ENCODE data around the gene ARPP21.

Gene ARPP21

GRCh38 chr3:35653347-35653746 is 14.0 kb downstream of the ARPP21 start:
- Mint-ChIP-seq H3K9me3 (ENCODE audit: low read depth) (no peaks in the 10 kb centered on the region), H3K4me3 (no peak overlapping the region), H3K27me3 (no peaks in the 10 kb centered on the region), H3K27ac (no peak overlapping the region), H3K4me1 (ENCODE audit: low read depth) (no peaks in the 10 kb centered on the region), H3K36me3 (no peaks in the 10 kb centered on the region)

- H3K9me3 Mint-ChIP-seq (ENCODE audit: low read depth), result no peaks in the 10 kb centered on the region
- no peaks in the 10 kb centered on the region for H3K27me3 Mint-ChIP-seq
- H3K36me3 Mint-ChIP-seq, result no peaks in the 10 kb centered on the region
- H3K4me1 Mint-ChIP-seq (ENCODE audit: low read depth), result no peaks in the 10 kb centered on the region
- no peak overlapping the region for H3K27ac Mint-ChIP-seq
- H3K4me3 Mint-ChIP-seq, result no peak overlapping the region
Measured at GRCh38 chr3:35654476-35654875, 15.2 kb downstream of the ARPP21 start.

GRCh38 chr3:35658686-35659085 is 19.4 kb downstream of the ARPP21 start:
- H3K4me1 Mint-ChIP-seq (ENCODE audit: low read depth), result no peaks in the 10 kb centered on the region
- H3K36me3 Mint-ChIP-seq, result no peaks in the 10 kb centered on the region
- no peak overlapping the region for H3K27ac Mint-ChIP-seq
- no peaks in the 10 kb centered on the region for H3K9me3 Mint-ChIP-seq (ENCODE audit: low read depth)
- no peaks in the 10 kb centered on the region for H3K27me3 Mint-ChIP-seq
- H3K4me3 Mint-ChIP-seq, result no peak overlapping the region

GRCh38 chr3:35659768-35660167 is 20.4 kb downstream of the ARPP21 start:
- no peaks in the 10 kb centered on the region for H3K9me3 Mint-ChIP-seq (ENCODE audit: low read depth)
- no peak overlapping the region for H3K27ac Mint-ChIP-seq
- no peak overlapping the region for H3K4me3 Mint-ChIP-seq
- H3K36me3 Mint-ChIP-seq, result no peaks in the 10 kb centered on the region
- peaks cover 2% of the 10 kb centered on the region for H3K27me3 Mint-ChIP-seq
- no peaks in the 10 kb centered on the region for H3K4me1 Mint-ChIP-seq (ENCODE audit: low read depth)

- Mint-ChIP-seq H3K27me3 (peaks cover 2% of the 10 kb centered on the region), H3K36me3 (no peaks in the 10 kb centered on the region), H3K9me3 (ENCODE audit: low read depth) (no peaks in the 10 kb centered on the region), H3K4me3 (no peak overlapping the region), H3K27ac (no peak overlapping the region), H3K4me1 (ENCODE audit: low read depth) (no peaks in the 10 kb centered on the region)
Measured at GRCh38 chr3:35663471-35663870, 24.1 kb downstream of the ARPP21 start.

GRCh38 chr3:35664460-35664919 is 25.2 kb downstream of the ARPP21 start:
- no peak overlapping the region for H3K4me3 Mint-ChIP-seq
- no peaks in the 10 kb centered on the region for H3K9me3 Mint-ChIP-seq (ENCODE audit: low read depth)
- H3K27me3 Mint-ChIP-seq, result peaks cover 4% of the 10 kb centered on the region
- H3K4me1 Mint-ChIP-seq (ENCODE audit: low read depth), result no peaks in the 10 kb centered on the region
- no peaks in the 10 kb centered on the region for H3K36me3 Mint-ChIP-seq
- H3K27ac Mint-ChIP-seq, result no peak overlapping the region

GRCh38 chr3:35665390-35666055 is 26.2 kb downstream of the ARPP21 start:
- Mint-ChIP-seq H3K4me3 (no peak overlapping the region), H3K4me1 (ENCODE audit: low read depth) (no peaks in the 10 kb centered on the region), H3K27ac (no peak overlapping the region), H3K36me3 (no peaks in the 10 kb centered on the region), H3K9me3 (ENCODE audit: low read depth) (no peaks in the 10 kb centered on the region), H3K27me3 (peaks cover 4% of the 10 kb centered on the region)

- Mint-ChIP-seq H3K27me3 (peaks cover 4% of the 10 kb centered on the region), H3K27ac (no peak overlapping the region), H3K36me3 (no peaks in the 10 kb centered on the region), H3K4me1 (ENCODE audit: low read depth) (no peaks in the 10 kb centered on the region), H3K9me3 (ENCODE audit: low read depth) (no peaks in the 10 kb centered on the region), H3K4me3 (no peak overlapping the region)
Measured at GRCh38 chr3:35666888-35667287, 27.6 kb downstream of the ARPP21 start.

GRCh38 chr3:35670408-35670965 is 31.2 kb downstream of the ARPP21 start:
- Mint-ChIP-seq H3K27me3 (peaks cover 2% of the 10 kb centered on the region), H3K36me3 (no peaks in the 10 kb centered on the region), H3K4me1 (ENCODE audit: low read depth) (no peaks in the 10 kb centered on the region), H3K27ac (no peak overlapping the region), H3K4me3 (no peak overlapping the region), H3K9me3 (ENCODE audit: low read depth) (no peaks in the 10 kb centered on the region)

- Mint-ChIP-seq H3K9me3 (ENCODE audit: low read depth) (no peaks in the 10 kb centered on the region), H3K4me3 (no peak overlapping the region), H3K4me1 (ENCODE audit: low read depth) (no peaks in the 10 kb centered on the region), H3K27ac (no peak overlapping the region), H3K27me3 (peaks cover 2% of the 10 kb centered on the region), H3K36me3 (no peaks in the 10 kb centered on the region)
Measured at GRCh38 chr3:35671483-35671882, 32.2 kb downstream of the ARPP21 start.

GRCh38 chr3:35673017-35673416 is 33.7 kb downstream of the ARPP21 start:
- no peak overlapping the region for H3K27ac Mint-ChIP-seq
- no peaks in the 10 kb centered on the region for H3K36me3 Mint-ChIP-seq

GRCh38 chr3:35674451-35675109 is 35.3 kb downstream of the ARPP21 start:
- no peaks in the 10 kb centered on the region for H3K4me1 Mint-ChIP-seq (ENCODE audit: low read depth)
- no peak overlapping the region for H3K4me3 Mint-ChIP-seq
- H3K36me3 Mint-ChIP-seq, result no peaks in the 10 kb centered on the region
- H3K27ac Mint-ChIP-seq, result no peak overlapping the region
- no peaks in the 10 kb centered on the region for H3K9me3 Mint-ChIP-seq (ENCODE audit: low read depth)
- no peaks in the 10 kb centered on the region for H3K27me3 Mint-ChIP-seq

More at GRCh38 chr3:35673017-35673416, 33.7 kb downstream of the ARPP21 start:
- H3K27me3 Mint-ChIP-seq, result peaks cover 2% of the 10 kb centered on the region
- H3K4me1 Mint-ChIP-seq (ENCODE audit: low read depth), result no peaks in the 10 kb centered on the region
- H3K4me3 Mint-ChIP-seq, result no peak overlapping the region
- H3K9me3 Mint-ChIP-seq (ENCODE audit: low read depth), result no peaks in the 10 kb centered on the region

GRCh38 chr3:35675206-35675605 is 35.9 kb downstream of the ARPP21 start:
- Mint-ChIP-seq H3K4me1 (ENCODE audit: low read depth) (no peaks in the 10 kb centered on the region), H3K27me3 (no peaks in the 10 kb centered on the region)

GRCh38 chr3:35675621-35676020 is 36.3 kb downstream of the ARPP21 start:
- no peaks in the 10 kb centered on the region for H3K4me1 Mint-ChIP-seq (ENCODE audit: low read depth)
- H3K36me3 Mint-ChIP-seq, result no peaks in the 10 kb centered on the region
- H3K27ac Mint-ChIP-seq, result no peak overlapping the region
- no peak overlapping the region for H3K4me3 Mint-ChIP-seq
- H3K27me3 Mint-ChIP-seq, result no peaks in the 10 kb centered on the region
- no peaks in the 10 kb centered on the region for H3K9me3 Mint-ChIP-seq (ENCODE audit: low read depth)

More at GRCh38 chr3:35675206-35675605, 35.9 kb downstream of the ARPP21 start:
- Mint-ChIP-seq H3K27ac (no peak overlapping the region), H3K4me3 (no peak overlapping the region), H3K9me3 (ENCODE audit: low read depth) (no peaks in the 10 kb centered on the region), H3K36me3 (no peaks in the 10 kb centered on the region)

- Mint-ChIP-seq H3K9me3 (ENCODE audit: low read depth) (no peaks in the 10 kb centered on the region), H3K27me3 (no peaks in the 10 kb centered on the region), H3K4me3 (no peak overlapping the region), H3K36me3 (no peaks in the 10 kb centered on the region), H3K27ac (no peak overlapping the region), H3K4me1 (ENCODE audit: low read depth) (no peaks in the 10 kb centered on the region)
Measured at GRCh38 chr3:35677797-35678196, 38.5 kb downstream of the ARPP21 start.

All from activated naive CD8-positive, alpha-beta T cell (primary cell).